Panc1 (cell line): ENCODE measurements around the gene SEMA4D.

Experiments
- POLR2AphosphoS5 ChIP-seq: IDR thresholded peaks from 2 replicates; pipeline ENCODE4 v1.6.1; 2012; ENCODE audit warnings: mild to moderate bottlenecking, low read depth, low read length, moderate library complexity
- TCF7L2 ChIP-seq: IDR thresholded peaks from 2 replicates; pipeline ENCODE4 v1.6.1; 2011; ENCODE audit warnings: mild to moderate bottlenecking, low read depth, low read length, inconsistent platforms
- TF ChIP-seq, protein P1 (sequence below): fragments of 450-650 bp; IDR thresholded peaks from 2 replicates; pipeline ENCODE4 v1.5.1; 2017; ENCODE audit warnings: mild to moderate bottlenecking
- TF ChIP-seq, protein P2 (sequence below), 2 experiments: IDR thresholded peaks; 2 replicates each; pipeline ENCODE4 v1.6.1; 2011 to 2012; ENCODE audit warnings: low read depth in 2 of 2, control low read depth in 1 of 2, low read length in 1 of 2, mild to moderate bottlenecking in 1 of 2, moderate library complexity in 1 of 2; ENCODE audit not compliant: insufficient read depth in 1 of 2

DNA sequence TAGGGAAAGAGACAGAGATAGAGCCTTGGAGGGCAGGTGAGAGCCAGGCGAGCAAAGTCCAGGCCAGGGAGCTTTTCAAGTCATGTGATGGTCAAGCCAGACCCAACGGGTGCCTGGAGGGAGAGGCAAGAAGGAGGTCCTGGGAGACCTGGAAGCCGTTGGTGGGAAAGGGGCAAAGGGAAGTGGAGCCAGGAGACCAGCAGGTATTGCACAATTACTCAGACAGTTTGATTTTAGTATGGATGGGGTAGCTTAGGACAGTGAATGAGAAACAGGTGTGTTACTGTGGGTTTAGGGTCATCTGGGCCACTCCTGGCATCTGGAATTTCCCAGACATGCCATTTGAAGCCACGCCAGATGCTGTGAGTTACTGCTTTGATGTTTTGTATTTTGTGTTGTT, 174.5 kb downstream of the SEMA4D start:
- TF ChIP-seq, protein P1, sequence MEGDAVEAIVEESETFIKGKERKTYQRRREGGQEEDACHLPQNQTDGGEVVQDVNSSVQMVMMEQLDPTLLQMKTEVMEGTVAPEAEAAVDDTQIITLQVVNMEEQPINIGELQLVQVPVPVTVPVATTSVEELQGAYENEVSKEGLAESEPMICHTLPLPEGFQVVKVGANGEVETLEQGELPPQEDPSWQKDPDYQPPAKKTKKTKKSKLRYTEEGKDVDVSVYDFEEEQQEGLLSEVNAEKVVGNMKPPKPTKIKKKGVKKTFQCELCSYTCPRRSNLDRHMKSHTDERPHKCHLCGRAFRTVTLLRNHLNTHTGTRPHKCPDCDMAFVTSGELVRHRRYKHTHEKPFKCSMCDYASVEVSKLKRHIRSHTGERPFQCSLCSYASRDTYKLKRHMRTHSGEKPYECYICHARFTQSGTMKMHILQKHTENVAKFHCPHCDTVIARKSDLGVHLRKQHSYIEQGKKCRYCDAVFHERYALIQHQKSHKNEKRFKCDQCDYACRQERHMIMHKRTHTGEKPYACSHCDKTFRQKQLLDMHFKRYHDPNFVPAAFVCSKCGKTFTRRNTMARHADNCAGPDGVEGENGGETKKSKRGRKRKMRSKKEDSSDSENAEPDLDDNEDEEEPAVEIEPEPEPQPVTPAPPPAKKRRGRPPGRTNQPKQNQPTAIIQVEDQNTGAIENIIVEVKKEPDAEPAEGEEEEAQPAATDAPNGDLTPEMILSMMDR = no peak
- no peak for TF ChIP-seq TCF7L2
- TF ChIP-seq POLR2AphosphoS5 = no peak
- TF ChIP-seq, protein P2, sequence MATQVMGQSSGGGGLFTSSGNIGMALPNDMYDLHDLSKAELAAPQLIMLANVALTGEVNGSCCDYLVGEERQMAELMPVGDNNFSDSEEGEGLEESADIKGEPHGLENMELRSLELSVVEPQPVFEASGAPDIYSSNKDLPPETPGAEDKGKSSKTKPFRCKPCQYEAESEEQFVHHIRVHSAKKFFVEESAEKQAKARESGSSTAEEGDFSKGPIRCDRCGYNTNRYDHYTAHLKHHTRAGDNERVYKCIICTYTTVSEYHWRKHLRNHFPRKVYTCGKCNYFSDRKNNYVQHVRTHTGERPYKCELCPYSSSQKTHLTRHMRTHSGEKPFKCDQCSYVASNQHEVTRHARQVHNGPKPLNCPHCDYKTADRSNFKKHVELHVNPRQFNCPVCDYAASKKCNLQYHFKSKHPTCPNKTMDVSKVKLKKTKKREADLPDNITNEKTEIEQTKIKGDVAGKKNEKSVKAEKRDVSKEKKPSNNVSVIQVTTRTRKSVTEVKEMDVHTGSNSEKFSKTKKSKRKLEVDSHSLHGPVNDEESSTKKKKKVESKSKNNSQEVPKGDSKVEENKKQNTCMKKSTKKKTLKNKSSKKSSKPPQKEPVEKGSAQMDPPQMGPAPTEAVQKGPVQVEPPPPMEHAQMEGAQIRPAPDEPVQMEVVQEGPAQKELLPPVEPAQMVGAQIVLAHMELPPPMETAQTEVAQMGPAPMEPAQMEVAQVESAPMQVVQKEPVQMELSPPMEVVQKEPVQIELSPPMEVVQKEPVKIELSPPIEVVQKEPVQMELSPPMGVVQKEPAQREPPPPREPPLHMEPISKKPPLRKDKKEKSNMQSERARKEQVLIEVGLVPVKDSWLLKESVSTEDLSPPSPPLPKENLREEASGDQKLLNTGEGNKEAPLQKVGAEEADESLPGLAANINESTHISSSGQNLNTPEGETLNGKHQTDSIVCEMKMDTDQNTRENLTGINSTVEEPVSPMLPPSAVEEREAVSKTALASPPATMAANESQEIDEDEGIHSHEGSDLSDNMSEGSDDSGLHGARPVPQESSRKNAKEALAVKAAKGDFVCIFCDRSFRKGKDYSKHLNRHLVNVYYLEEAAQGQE (IDR thresholded peaks at IDR 0.05; ENCODE audit: insufficient read depth in 1 of 2, low read depth in 2 of 2, low read length in 1 of 2) = no peak
